ENCODE results near the gene TTC16.
A peak's percentile ranks its signal among the peaks of the same experiment; 100 is the strongest.

Gene TTC16

DNA sequence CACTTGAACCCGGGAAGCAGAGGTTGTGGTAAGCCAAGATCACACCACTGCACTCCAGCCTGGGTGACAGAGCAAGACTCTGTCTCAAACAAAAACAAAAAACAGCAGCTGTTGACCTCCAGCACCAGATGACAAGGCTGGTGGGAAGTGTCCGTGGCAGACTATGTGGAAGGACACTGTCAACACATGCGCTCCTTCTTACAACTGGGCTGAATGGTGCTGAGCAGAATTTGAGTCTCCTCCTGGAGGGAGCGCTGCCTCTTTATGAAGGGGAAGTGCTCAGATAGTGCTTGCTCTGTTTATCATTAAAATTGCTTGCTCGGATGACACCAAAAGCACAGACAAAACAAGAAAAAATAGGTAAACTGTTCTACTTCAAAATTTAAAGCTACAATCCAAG lies 18.3 kb upstream of the TTC16 start:
- DNase-seq (ENCODE audit: low spot score), result no peak

DNA sequence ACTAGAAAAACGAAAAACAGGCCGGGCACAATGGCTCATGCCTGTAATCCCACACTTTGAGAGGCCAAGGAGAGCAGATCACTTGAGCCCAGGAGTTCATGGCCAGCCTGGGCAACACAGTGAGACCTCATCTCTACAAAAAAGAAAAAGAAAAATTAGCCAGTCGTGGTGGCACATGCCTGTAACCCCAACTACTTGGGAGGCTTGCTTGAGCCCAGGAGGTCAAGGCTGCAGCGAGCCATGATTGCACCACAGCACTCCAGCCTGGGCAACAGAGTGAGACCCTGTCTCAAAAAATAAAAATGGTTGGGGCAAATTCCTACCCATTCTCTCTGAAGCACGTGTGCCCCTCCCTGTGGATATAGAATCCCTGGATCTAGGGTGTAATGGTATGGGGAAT lies 17.5 kb upstream of the TTC16 start:
- DNase-seq (ENCODE audit: low spot score), result no peak

DNA sequence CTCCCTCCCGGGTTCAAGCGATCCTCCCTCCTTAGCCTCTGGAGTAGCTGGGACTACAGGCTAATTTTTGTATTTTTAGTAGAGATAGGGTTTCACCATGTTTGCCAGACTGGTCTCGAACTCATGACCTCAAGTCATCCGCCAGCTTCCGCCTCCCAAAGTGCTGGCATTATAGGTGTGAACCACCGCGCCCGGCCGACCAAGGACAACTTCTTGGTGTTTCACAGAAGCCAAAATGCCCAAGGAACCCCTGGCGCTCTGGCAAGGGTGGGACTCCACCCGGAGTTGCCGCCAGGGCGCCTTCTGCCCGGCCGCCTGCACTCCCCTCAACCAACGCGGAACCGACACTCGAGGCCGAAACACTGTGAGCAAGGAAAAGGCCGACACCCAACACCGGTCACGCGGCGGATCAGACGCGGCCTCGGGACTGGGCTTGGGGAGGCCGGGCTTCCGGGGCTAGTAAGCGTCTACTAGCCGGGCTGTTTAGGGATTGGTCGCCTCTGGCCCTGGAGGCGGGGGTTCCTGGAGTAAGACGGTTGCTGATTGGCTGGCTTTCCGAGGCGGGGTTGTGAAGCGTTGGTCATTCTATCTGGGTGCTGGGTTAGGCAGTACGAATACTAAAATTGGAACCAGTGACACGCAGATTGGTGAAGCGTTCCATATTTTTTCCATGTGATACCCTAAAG lies 16.8 kb upstream of the TTC16 start:
- DNase-seq (ENCODE audit: low spot score), result peak; percentile 95

DNA sequence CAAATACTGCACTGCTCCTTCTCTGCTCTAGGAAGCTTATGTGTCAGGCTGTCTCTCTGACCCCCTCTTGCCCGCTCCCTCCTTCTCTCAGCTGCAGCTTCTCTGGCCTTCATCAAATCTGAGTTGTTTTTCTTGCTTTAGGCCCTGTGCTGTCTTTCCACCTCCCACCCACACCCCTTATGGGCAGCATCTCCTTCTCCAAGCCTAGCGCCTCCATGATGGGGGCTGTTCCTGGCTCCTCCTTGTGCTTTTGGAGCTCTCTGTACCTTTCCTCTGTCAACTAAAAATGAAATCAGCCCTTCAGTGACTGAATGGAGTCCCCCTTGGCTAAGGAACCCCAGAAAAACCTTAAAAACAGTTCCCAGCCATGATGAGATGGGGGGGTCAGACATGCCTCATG lies 15.7 kb upstream of the TTC16 start:
- DNase-seq (ENCODE audit: low spot score), result no peak

DNA sequence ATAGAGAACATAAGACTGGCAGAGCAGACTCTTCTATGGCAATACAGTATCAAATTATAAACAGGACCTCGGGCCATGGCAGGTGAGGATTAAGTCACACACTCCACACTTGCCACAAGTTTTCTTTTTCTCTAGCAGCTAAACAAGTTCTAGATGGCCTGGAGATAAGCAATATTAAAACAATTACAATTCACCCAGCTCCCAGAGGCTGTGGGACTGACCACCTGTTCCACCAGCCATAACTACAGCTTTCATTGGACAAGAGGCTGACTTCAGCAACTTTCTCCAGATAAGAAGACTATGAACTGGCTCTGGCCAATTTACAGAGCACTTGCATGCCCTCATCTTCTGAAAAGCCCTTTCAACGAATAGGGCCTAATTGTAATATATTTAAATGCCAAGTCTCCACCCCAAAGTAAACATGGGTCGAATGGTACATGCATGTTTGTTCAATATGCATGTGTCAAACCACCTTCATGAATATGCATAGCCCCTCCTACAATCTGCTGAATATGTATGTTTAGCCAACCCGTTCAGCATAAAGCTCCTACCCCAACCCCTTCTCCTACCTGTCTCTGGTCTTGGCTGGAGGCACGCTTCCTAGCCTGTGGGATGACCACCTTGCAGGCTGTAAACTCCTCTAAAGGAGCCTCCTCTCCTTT lies 15.2 kb upstream of the TTC16 start:
- no peak for DNase-seq (ENCODE audit: low spot score)

DNA sequence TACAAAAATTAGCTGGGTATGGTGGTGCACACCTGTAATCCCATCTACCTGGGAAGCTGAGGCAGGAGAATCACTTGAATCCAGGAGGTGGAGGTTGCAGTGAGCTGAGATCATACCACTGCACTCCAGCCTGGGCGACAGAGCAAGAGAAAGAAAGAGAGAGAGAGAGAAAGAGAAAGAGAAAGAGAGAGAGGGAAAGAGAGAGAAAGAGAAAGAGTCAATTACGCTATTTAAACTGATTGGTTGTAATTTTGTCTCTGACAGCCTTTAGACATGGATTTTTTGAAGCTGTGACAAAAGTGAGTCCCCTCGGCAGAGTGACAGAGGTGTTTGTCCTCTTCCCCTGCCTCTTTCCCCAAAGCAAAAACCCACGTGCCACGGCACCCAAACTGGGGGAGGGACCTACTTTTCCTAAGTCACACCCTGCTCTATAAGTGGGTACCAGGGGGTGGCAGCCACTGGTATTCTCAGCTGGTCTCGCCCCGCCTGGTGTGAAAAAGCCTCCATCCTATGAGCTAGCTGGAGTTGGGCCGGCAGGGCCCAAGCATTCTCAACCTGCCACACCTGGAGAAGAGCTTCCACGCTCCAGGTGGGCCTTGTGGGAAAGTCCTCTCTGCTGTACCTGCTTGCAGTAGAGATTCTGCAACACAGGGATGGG lies 12.5 kb upstream of the TTC16 start:
- DNase-seq (ENCODE audit: low spot score), result no peak

DNA sequence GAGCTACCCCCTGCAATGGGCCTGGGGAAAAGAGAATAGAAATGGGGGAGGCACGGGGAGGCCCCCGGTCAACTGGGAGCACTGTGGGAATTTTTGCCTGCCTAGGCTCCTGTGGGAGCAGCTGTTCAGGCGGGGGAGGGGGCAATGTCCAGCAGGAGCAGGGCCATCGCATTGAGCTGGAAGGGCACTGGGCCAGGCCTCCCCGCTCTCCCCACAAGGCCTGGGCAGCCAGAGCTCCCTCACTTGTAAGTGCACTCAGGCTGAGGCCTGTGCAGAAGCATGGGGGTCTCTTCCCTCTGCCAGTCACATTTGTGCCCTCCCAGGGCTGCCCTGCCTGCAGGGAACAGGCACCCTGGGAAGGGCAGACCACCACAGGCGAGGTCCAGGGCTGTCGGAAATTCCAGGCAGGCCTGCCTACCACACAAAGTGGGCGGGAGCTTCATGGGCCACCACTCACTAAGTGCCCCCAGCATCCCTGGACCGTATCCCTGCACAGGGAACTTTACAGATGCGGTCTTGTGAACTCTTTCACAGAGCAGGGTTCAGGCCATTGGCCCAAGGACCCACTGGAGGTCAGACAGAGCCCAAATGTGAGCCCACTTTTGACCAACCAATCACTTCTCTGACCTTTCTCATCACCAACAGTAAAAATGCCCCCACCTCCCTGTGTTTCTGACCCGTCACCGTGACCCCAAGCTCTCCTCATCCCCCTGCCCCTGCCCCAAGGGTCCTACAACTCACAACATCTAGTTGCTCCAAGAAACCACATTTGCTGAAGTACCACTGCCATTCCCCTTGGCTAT lies 10.1 kb upstream of the TTC16 start:
- no peak for DNase-seq (ENCODE audit: low spot score)

DNA sequence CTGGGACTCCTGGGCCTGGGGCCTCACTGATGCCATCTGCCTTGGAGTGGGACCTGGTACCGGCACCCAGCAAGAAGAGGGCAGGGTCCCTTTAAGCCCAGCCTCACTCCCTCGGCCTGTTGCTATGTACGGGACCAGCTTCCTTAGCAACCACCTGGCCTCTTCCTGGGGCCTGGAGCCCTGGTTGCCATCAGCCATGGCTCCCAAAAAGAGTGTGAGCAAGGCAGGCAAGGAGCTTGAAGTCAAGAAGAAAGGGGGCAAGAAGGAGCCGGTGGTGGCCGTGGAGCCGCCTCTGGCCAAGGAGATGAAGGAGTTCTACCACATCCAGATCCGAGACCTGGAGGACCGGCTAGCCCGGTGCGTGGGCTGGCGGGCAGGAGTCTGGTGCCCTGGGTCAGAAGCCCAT lies 9.0 kb upstream of the TTC16 start, which contains the start of gene CFAP157:
TSS of gene CFAP157 (plus strand) at position 153 of the 406 bp plus-strand sequence. CDS start at position 197, 44 bp downstream.
- DNase-seq (ENCODE audit: low spot score), result no peak

DNA sequence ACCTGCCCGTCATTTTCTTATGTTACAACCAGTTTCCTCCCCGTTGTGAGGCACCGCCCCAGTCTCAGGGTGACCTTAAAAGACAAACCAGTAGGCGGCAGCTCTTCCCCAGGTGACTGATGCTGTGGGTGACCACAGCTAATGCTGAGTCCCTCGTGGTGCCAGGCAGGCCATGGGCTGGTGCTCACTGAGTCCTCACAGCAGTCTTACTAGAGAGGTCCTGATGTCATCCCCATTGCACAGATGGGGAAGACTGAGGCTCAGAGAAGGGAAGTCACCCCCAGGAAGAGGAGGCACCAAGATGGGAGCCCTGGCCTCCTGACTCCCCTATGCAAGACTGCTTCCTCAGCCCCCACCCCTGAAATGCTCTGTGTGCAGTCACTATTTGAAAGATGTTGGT lies 8.1 kb upstream of the TTC16 start:
- no peak for DNase-seq (ENCODE audit: low spot score)

DNA sequence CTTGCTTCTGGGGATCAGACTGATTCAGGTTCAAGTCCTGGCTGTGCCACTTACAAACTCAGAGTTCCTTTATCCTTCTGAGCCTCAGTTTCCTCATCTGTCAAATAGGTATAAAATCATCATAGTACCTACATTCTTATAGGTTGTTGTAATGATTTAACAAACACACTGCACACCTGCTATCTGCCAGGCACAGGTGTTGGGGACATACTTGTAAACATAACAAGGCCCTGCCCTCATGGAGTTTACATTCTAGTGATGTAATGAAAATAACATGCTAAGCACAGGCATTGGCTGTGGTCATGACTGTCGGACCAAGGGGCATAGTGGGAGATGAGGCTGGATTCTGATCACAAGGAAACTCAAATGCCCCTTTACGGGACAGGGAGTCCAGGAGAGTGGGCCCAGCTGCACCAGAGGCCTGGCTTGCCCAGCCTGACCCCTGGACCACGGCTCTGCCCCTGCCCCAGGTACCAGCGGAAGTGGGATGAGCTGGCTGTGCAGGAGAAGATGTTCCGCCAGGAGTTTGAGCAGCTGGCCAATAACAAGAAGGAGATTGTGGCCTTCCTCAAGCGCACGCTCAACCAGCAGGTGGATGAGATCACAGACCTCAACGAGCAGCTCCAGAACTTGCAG lies 6.8 kb upstream of the TTC16 start:
- no peak for DNase-seq (ENCODE audit: low spot score)

DNA sequence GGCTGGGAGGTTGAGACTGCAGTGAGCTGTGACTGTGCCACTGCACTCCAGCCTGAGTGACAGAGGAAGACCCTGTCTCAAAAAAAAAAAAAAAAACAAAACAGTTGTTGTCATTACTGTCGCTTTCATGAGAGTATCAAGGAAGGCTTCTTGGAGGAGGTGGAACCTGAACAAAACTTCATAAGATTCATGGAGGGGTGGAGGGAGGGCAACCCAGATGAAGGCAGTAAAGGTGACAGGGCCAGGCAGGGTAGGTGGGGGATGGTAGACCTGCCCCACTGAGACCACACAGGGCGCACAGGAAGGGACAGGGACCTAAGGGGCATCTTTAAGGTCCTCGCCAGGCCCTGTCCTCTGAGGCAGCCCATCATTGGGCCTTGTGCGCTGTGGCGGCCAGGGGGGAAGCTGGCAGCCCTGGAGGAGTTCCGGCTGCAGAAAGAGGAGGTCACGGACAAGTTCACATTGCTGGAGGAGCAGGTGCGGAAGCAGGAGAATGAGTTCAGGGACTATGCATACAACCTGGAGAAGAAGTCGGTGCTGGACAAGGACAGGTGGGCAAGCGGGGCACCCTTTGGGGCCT lies 5.6 kb upstream of the TTC16 start:
- DNase-seq (ENCODE audit: low spot score), result no peak

DNA sequence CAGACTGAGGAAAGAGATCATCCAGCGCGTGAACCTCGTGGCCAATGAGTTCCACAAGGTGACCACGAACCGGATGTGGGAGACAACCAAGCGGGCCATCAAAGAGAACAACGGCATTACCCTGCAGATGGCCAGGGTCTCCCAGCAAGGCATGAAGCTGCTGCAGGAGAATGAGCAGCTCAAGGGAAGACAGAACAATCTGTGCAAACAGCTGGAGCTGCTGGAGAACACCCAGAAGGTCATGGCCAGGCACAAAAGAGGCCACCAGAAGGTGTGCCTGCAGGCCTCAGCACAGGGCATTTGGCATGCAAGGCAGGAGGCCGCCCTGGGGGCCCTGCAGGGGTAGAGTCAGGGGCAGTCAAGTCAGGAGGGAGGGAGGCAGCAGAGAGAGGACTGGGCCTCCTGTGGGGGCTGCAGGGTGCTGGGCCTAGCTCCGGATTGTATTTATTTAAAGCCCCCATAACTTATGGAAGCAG lies 4.6 kb upstream of the TTC16 start:
- DNase-seq (ENCODE audit: low spot score), result no peak

DNA sequence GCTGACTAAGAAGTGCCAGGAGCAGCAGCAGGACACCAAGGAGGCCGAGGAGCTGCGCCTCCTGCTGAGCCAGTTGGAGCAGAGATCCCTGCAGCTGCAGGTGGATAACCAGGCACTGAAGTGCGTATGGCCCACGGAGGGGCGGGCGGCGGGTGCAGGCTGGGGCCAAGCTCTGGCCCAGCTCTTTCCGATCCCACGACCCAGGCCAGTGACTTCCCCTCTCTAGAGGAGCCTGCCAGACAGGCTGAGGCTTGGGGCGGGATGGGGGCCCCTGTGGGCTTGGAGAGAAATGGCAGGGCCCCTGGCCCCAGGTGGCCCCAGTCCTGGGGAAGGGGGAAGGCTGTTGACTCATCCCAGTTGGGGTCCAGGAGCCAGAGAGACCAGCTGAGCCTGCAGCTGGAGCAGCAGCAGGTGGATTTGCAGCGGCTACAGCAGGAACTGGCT lies 4.0 kb upstream of the TTC16 start:
- DNase-seq (ENCODE audit: low spot score), result no peak

DNA sequence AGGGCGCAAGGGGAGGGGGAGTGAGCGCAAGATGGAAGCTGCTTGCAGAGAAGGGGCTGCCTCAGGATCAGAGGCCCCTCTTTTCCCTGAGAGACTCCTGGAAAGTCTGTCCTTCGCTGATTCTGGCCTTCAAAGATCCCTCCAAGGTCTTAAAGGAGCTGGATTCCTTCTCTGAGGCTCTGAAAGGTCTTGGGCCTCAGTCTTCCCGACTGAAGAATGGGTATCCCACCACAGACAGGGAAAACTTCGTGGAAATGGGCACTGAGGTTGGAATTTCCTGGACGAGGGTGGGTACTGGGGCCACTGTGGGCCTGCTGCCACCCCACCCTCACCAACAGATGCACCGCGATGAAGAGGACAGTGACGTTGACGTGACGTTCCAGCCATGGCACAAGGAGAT lies 3.5 kb upstream of the TTC16 start:
- DNase-seq (ENCODE audit: low spot score), result no peak

DNA sequence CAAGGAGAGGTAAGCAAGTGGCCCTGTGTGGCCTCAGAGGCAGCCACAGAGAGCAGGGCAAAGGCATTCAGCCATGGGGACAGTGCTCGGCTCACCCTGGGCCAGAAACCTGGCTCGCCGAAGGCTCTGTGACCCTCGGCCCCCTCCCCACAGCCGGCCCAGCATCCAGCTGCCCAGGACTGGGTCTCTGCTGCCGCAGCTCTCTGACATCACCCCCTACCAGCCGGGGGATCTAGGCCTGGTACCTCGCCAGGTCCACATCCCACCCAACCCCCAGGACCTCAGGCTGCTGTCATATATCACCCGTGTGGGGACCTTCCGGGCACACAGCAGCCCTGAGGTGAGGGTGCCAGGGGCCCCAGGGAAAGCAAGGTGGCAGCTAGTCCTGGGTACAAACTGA lies 3.0 kb upstream of the TTC16 start:
- no peak for DNase-seq (ENCODE audit: low spot score)

DNA sequence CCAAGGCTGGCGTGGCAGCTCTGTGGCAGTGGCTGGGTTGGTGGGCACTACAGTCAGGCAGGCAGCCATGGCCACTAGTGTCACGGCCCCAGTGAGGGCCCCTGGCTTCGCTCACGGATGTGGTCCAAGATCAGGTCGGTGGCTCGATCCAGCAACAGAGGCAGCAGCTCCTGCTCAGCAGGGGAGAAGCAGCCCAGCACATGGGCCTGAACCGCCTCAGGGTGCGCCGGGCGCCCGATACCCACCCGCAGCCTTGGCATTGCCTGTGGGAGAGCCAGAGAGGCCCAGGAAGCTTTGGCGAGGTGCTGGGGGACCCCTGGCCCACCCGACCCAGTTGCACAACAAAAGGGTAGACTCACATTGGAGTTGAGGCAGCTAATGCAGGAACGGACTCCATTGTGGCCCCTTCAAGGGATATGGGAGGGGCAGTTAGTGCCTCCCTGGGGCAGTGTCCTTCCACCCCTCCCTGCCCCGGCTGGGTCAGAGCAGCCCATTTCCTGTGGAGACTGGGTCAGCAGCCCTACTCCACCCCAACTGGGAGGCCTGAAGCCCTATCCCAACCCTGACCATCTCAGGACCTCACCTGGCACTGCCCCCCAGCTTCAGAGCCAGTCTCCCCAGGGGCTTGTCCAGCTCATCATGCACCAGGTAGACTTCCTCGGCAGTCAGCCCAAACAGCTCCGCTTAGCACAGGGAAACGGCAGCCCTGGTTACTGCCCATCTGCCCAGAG lies 1.7 kb upstream of the TTC16 start:
- DNase-seq (ENCODE audit: low spot score), result no peak

DNA sequence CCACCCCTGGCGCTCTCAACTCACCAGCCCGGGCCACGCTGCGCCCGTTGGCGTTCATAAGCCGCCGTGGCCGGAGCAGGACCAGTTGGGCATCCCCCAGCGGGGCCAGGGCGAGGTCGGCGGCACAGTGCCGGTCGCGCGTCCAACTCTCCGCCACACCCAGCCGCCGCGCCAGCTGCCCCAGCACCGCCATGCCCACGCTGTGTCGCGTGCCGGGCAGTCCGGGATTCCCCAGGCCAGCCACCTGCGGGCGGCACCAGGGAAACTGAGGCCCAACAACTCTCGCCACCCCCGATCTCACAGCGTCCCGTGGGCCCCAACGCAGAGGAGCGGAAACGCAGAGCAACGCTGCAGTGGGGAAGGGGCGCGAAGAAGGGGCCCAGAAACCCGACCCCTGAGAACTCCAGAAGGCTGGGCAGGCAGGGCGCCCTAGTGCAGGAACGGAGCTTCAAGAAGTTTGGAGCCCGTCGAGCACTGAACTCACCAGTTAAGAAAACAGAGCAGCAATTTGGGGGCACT lies 869 bp upstream of the TTC16 start:
- peak; percentile 26 for DNase-seq (ENCODE audit: low spot score)

DNA sequence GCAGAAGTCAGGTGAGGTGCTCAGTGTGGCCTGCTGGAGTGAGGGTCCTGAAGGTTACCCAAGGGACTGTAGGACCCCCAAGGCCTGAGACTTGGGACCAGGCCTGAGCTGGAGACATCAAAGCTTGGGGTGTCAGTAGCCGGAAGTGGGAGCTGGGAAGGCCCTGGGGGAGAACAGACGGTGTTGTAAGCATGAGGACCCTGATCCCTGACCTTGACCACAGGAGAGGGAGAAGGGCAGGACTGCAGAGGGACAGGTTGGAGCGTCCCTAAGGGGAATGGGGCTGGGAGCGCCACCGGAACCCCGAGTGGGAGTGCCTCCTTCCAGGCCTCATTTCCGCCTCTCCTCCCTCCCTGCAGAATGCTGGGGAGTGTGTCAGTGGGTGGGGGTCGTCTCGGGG lies 533 bp downstream of the TTC16 start:
- DNase-seq (ENCODE audit: low spot score), result no peak

DNA sequence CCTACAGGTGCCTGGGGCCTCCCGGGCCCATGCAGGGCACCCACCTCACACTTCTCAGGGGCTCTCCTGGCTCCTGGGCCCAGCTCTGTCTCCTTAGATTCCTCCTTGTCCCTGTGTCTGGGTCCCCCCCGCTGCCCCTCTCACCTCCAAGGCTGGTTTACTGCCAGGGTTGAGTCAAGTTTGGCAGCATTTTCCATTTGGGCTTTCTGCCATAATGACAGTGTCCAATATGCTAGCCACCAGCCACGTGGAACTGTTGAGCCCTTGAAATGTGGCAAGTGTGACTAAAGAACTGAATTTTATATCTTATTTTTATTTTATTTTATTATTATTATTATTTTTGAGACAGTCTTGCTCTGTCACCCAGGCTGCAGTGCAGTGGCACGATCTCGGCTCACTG lies 1.9 kb downstream of the TTC16 start:
- no peak for DNase-seq (ENCODE audit: low spot score)

DNA sequence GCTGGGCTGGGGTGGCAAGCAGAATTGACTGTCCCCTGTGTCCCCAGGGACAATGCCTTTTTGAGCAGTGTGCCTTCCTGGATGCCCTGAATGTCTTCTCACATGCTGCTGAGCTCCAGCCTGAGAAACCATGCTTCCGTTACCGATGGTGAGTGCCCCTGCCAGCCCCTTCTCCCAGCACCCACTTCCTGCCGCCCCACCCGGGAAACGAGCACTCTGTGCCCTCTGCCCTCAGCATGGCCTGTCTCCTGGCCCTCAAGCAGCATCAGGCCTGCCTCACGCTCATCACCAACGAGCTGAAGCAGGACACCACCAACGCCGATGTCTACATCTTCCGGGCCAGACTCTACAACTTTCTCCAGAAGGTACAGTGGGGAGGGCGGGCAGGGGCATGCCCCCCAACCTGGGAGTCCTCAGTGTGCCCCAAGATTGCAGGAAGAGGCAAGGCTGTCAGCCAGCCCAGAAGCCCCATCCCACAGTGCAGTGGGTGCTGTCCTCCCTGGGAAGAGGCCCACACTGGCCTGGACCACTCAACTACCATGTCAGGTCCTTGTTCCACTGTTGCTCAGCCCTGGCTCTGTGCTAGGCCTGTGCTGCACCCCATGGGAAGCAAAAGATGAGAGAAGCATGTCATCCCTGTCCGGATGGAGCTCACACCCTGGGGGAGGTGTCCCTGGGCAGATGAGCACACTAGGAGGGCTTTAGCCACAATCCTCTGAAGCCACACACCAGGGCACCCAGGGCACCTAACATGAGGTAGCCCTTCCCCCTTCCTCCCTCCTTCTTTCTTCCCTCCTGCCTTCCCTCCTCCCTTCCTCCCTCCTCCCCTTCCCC lies 4.4 kb downstream of the TTC16 start:
- DNase-seq (ENCODE audit: low spot score), result no peak
